CD14-positive monocyte (primary cell): ENCODE data around the gene TNXB. TPM values are rescaled to one million over a fixed set of nuclear protein-coding genes. Genes with fewer than 3 reads are reported as not detected.

ENCODE experiments used
- DNase-seq, 3 donors: peaks; one replicate each; pipeline ENCODE4 v3.0.0-alpha.2; 2011 to 2022
- H2AFZ ChIP-seq: 2 replicates; pipeline ENCODE4 v1.6.0; 2012; ENCODE audit warnings: mild to moderate bottlenecking, low read depth, low read length, inconsistent platforms; ENCODE audit not compliant: insufficient read depth, poor library complexity, severe bottlenecking
- H3K27ac ChIP-seq, 2 donors: 1 replicate in 1 of 2; 2 replicates in 1 of 2; pipeline ENCODE4 v1.5.1; 2012 to 2013; ENCODE audit warnings: low read length in 2 of 2, control low read depth in 1 of 2, inconsistent platforms in 1 of 2, low read depth in 1 of 2, mild to moderate bottlenecking in 1 of 2
- H3K27me3 ChIP-seq, 2 donors: one replicate each; pipeline versions ENCODE4 v1.6.0 to v1.6.1; 2011 to 2013; ENCODE audit warnings: low read length in 2 of 2; ENCODE audit not compliant: control insufficient read depth in 2 of 2, insufficient read depth in 2 of 2
- H3K36me3 ChIP-seq, 2 donors: replicated peaks in 1 of 2; 1 replicate in 1 of 2; 2 replicates in 1 of 2; pipeline versions ENCODE4 v1.5.1 to v1.6.1; 2012 to 2013; ENCODE audit warnings: low read length in 2 of 2, control low read depth in 1 of 2, inconsistent platforms in 1 of 2, mild to moderate bottlenecking in 1 of 2; ENCODE audit not compliant: insufficient read depth in 2 of 2, control insufficient read depth in 1 of 2
- H3K4me1 ChIP-seq, 2 donors: 1 replicate in 1 of 2; 2 replicates in 1 of 2; pipeline versions ENCODE4 v1.5.1 to v1.6.1; 2012 to 2013; ENCODE audit warnings: low read length in 2 of 2, control low read depth in 1 of 2, inconsistent platforms in 1 of 2, mild to moderate bottlenecking in 1 of 2, moderate library complexity in 1 of 2; ENCODE audit not compliant: insufficient read depth in 2 of 2, control insufficient read depth in 1 of 2
- H3K4me2 ChIP-seq: replicated peaks from 2 replicates; pipeline ENCODE3; 2012; ENCODE audit warnings: low read length, moderate library complexity, mild to moderate bottlenecking; ENCODE audit not compliant: poor library complexity, severe bottlenecking; ENCODE audit errors: extremely low read depth
- H3K4me3 ChIP-seq, 3 experiments: fragments of 200-600 bp in 1 of 3; sonication (generic) in 1 of 3; replicated peaks in 1 of 3; 1 replicate in 2 of 3; 2 replicates in 1 of 3; pipeline ENCODE4 v1.5.1; 2011 to 2013; ENCODE audit warnings: low read length in 3 of 3, mild to moderate bottlenecking in 3 of 3, control low read depth in 2 of 3, low read depth in 2 of 3, inconsistent platforms in 1 of 3, moderate library complexity in 1 of 3
- H3K79me2 ChIP-seq: 2 replicates; pipeline ENCODE4 v1.6.0; 2012; ENCODE audit warnings: mild to moderate bottlenecking, control low read depth, inconsistent platforms, low read length, moderate library complexity; ENCODE audit not compliant: insufficient read depth
- H3K9ac ChIP-seq: 2 replicates; pipeline ENCODE4 v1.6.0; 2017; ENCODE audit warnings: low read length, mild to moderate bottlenecking; ENCODE audit not compliant: insufficient read depth, poor library complexity, severe bottlenecking
- H3K9me3 ChIP-seq, 2 donors: replicated peaks in 1 of 2; 1 replicate in 1 of 2; 2 replicates in 1 of 2; pipeline versions ENCODE4 v1.5.1 to v1.6.1; 2012 to 2013; ENCODE audit warnings: low read length in 2 of 2, control low read depth in 1 of 2; ENCODE audit not compliant: control insufficient read depth in 1 of 2, insufficient read depth in 1 of 2
- H4K20me1 ChIP-seq: 2 replicates; pipeline ENCODE4 v1.6.0; 2012; ENCODE audit warnings: mild to moderate bottlenecking, low read length, control low read depth, moderate library complexity; ENCODE audit not compliant: insufficient read depth
- H3K27ac Mint-ChIP-seq, 7 donors: one replicate each; pipeline ENCODE4 v1.8.0; 2020; ENCODE audit warnings: mild to moderate bottlenecking in 7 of 7, mixed read lengths in 7 of 7, moderate library complexity in 6 of 7, inconsistent platforms in 2 of 7
- H3K27me3 Mint-ChIP-seq, 3 donors: one replicate each; pipeline ENCODE4 v1.8.0; 2021 to 2022; ENCODE audit warnings: low read depth in 3 of 3, mild to moderate bottlenecking in 3 of 3, mixed read lengths in 3 of 3, moderate library complexity in 3 of 3, inconsistent platforms in 1 of 3
- H3K36me3 Mint-ChIP-seq, 2 donors: one replicate each; pipeline ENCODE4 v1.8.0; 2020; ENCODE audit warnings: mixed read lengths in 2 of 2, inconsistent platforms in 1 of 2, mild to moderate bottlenecking in 1 of 2
- H3K4me1 Mint-ChIP-seq: one replicate; pipeline ENCODE4 v1.8.0; 2020; ENCODE audit warnings: mild to moderate bottlenecking, mixed read lengths
- H3K4me3 Mint-ChIP-seq, 2 donors: one replicate each; pipeline ENCODE4 v1.8.0; 2020; ENCODE audit warnings: mild to moderate bottlenecking in 2 of 2, mixed read lengths in 2 of 2, moderate library complexity in 1 of 2
- H3K9me3 Mint-ChIP-seq, 7 donors: one replicate each; pipeline ENCODE4 v1.8.0; 2020 to 2022; ENCODE audit warnings: mixed read lengths in 7 of 7, mild to moderate bottlenecking in 6 of 7, moderate library complexity in 6 of 7, inconsistent platforms in 2 of 7
- WGBS: methylation state at CpG from one replicate; pipeline ENCODE4 v1.1.5; 2013; ENCODE audit warnings: missing lambda C conversion rate; ENCODE audit not compliant: insufficient coverage; 5-methylcytosine and 5-hydroxymethylcytosine counted together
- intact Hi-C, 2 donors: fragments of 100-400 bp; cut with micrococcal nuclease; formaldehyde crosslinking; loops; one replicate each; pipeline versions ENCODE4 v1.15.0 to v1.15.1; 2023
- polyA plus RNA-seq, 3 donors: library from polyadenylated mRNA; depleted of rRNA in 1 of 3; unstranded in 2 of 3; stranded (reverse) in 1 of 3; fragments of 300-500 nt in 2 of 3; fragments of >200 nt in 1 of 3; fragmentation: Illumina TruSeq in 2 of 3; gene quantifications; 1 replicate in 2 of 3; 2 replicates in 1 of 3; pipeline ENCODE4 v1.2.3, GENCODE V29; 2012 to 2021
- TF ChIP-seq, protein P1 (sequence below): fragments of 200-600 bp; IDR thresholded peaks from one replicate; pipeline ENCODE4 v1.8.0; 2022; ENCODE audit warnings: antibody characterized with exemption, mild to moderate bottlenecking

TNXB gene
- polyA plus RNA-seq, 3 donors, result 1.2 TPM; not detected in 2

DNA sequence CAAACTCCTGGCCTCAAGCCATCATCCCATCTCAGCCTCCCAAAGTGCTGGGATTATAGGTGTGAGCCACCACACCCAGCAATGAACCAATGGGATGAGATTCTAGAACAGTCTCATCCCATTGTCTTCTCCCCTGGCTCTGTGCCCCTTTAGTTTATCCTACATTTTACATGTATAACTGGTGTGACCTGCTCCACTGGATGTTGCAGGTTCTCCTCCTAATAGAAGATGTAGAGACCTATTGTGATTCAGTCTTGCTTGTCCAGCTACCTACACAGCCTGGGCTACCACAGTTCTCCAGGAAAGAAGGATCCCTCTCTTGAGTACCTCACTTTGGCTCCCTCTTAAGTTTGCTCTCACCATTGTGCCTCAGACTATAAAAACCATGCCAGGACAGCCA lies 23.0 kb upstream of the TNXB start:
- no peaks in the 10 kb centered on the region for H3K36me3 ChIP-seq
- H3K4me3 Mint-ChIP-seq, result no peak overlapping the region
- H3K27ac ChIP-seq, result no peak overlapping the region
- peaks cover 0 to 2% (median 0%) of the 10 kb centered on the region in 7 donors for H3K9me3 Mint-ChIP-seq
- no peak overlapping the region for H3K4me2 ChIP-seq
- H3K4me1 ChIP-seq, result peaks cover 26 to 29% of the 10 kb centered on the region in 2 donors
- H2AFZ ChIP-seq, result peak overlapping the region; percentile 21
- peaks cover 13 to 18% (median 16%) of the 10 kb centered on the region in 3 donors for H3K27me3 Mint-ChIP-seq
- peaks cover 20% of the 10 kb centered on the region for H3K79me2 ChIP-seq
- peaks cover 0 to 3% of the 10 kb centered on the region in 2 donors for H3K27me3 ChIP-seq
- peaks cover 22% of the 10 kb centered on the region for H3K4me1 Mint-ChIP-seq
- H3K9ac ChIP-seq, result no peak overlapping the region
- no peak overlapping the region for H3K27ac Mint-ChIP-seq
- H3K36me3 Mint-ChIP-seq, result no peaks in the 10 kb centered on the region
- intact Hi-C loops, result loop anchor here in 1 of 2 donors (5.0 kb wide), 1 partner anchor 60 kb away; the partner anchor contains the start of genes GPSM3 and PBX2
- no peak for DNase-seq
- H3K9me3 ChIP-seq, result no peaks in the 10 kb centered on the region
- TF ChIP-seq, protein P1, sequence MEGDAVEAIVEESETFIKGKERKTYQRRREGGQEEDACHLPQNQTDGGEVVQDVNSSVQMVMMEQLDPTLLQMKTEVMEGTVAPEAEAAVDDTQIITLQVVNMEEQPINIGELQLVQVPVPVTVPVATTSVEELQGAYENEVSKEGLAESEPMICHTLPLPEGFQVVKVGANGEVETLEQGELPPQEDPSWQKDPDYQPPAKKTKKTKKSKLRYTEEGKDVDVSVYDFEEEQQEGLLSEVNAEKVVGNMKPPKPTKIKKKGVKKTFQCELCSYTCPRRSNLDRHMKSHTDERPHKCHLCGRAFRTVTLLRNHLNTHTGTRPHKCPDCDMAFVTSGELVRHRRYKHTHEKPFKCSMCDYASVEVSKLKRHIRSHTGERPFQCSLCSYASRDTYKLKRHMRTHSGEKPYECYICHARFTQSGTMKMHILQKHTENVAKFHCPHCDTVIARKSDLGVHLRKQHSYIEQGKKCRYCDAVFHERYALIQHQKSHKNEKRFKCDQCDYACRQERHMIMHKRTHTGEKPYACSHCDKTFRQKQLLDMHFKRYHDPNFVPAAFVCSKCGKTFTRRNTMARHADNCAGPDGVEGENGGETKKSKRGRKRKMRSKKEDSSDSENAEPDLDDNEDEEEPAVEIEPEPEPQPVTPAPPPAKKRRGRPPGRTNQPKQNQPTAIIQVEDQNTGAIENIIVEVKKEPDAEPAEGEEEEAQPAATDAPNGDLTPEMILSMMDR, result no peak
- H3K4me3 ChIP-seq, result no peak overlapping the region
- no peaks in the 10 kb centered on the region for H4K20me1 ChIP-seq

DNA sequence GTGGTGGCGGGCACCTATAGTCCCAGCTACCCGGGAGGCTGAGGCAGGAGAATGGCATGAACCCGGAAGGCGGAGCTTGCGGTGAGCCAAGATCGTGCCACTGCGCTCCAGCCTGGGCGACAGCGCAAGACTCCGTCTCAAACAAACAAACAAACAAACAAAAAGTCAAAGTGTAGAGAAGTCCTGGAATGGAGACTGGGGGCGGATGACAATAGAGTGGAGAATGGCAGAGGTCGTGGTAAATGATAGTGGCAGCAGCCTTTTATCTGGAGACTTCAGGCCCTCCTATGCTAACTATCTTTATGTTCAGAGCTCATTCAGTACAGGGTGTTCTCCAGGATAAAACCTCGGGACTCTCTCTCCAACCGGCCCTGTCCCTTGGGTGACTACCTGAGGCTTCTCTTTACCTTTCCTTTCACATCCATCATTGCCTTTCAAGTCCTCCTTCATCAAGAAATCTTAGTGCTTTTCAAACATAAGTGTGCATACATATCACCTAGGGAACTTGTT lies 22.4 kb upstream of the TNXB start:
- peaks cover 26% of the 10 kb centered on the region for H3K79me2 ChIP-seq
- H3K36me3 Mint-ChIP-seq, result peaks cover 4 to 5% of the 10 kb centered on the region in 2 donors
- 83% methylated on average over 2 of the region's 14 CpGs for WGBS
- H3K4me3 Mint-ChIP-seq, result no peak overlapping the region
- H3K27ac ChIP-seq, result no peak overlapping the region
- H3K9me3 ChIP-seq, result no peaks in the 10 kb centered on the region
- H3K36me3 ChIP-seq, result peaks cover 3 to 6% of the 10 kb centered on the region in 2 donors
- H2AFZ ChIP-seq, result peak overlapping the region; percentile 21
- H3K4me1 Mint-ChIP-seq, result peaks cover 28% of the 10 kb centered on the region
- intact Hi-C loops, result loop anchor here (2.0 to 5.0 kb wide), 2 partner anchors 61 to 63 kb away; partner anchors contain the start of genes GPSM3 (in 1 of the 2) and PBX2 (in 1 of the 2)
- H3K4me1 ChIP-seq, result peaks cover 30 to 35% of the 10 kb centered on the region in 2 donors
- no peak overlapping the region for H3K4me3 ChIP-seq
- TF ChIP-seq, protein P1, result no peak
- H3K27me3 Mint-ChIP-seq, result peaks cover 13 to 16% (median 14%) of the 10 kb centered on the region in 3 donors
- H3K27me3 ChIP-seq, result peaks cover 0 to 3% of the 10 kb centered on the region in 2 donors
- DNase-seq, result no peak
- H4K20me1 ChIP-seq, result no peaks in the 10 kb centered on the region
- H3K9ac ChIP-seq, result no peak overlapping the region
- peaks cover 0 to 2% (median 0%) of the 10 kb centered on the region in 7 donors for H3K9me3 Mint-ChIP-seq
- H3K4me2 ChIP-seq, result no peak overlapping the region
- H3K27ac Mint-ChIP-seq, result no peak overlapping the region
